ENCODE results near the gene KLC4. TPM values are rescaled to one million over a fixed set of nuclear protein-coding genes. Genes with fewer than 3 reads are reported as not detected.

Gene KLC4
- total and polyA plus RNA-seq, 9 of the 15 experiments (the other 6 are each of a cell fraction or from before 2014, with no cell fraction given), result 1.7 to 16.2 (median 7.7) TPM

DNA sequence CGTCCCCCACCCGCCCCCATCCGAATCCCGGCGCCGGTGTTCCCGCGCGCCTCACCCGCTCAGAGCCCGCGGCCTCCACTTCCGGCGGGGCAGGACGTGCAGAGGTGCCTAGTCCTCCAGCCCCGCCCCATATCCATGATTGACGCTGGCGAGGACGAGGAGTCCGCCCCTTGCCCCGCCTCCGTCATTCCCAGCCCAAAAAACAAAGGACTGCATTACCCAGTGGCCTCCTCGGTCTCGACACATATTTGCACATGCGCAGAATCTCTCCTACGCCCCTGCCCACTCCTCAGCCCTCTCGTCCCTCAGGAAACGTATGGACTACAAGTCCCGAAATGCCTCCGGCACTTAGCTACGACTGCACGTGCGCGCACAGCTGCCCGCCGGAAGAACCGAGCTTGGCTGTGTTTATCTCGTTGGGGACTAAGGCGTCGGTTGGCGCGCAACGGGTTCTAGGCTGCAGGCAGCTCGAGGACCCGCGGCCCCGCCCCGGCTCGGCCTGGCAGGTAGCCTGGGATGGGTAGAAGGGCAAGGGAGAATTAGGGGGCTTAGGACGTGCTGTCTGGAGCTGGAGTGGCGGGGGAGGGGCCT lies 45.5 kb upstream of the KLC4 start, which contains the start of the genes KLHDC3 and MEA1:
Gene KLHDC3 (plus strand): TSS at position 407 of the 591 bp plus-strand sequence. CDS start 2,944 bp downstream, outside the sequence.
Gene MEA1 (minus strand): TSS at position 104 of the 591 bp plus-strand sequence. CDS start 133 bp downstream, outside the sequence.
- peaks cover 70% of the 10 kb centered on the region for H3K36me3 ChIP-seq (ENCODE audit: control insufficient read depth, insufficient read depth, low read length)
- peak within 1 kb of the TSS; percentile 82 for H2AFZ ChIP-seq (ENCODE audit: low read depth, low read length)
- DNase-seq (ENCODE audit: extremely low read depth in 1 of 4, low spot score in 3 of 4), result peak; percentile 97 to 100 (median 98)
- peaks cover 49% of the 10 kb centered on the region for H3K79me2 ChIP-seq (ENCODE audit: control insufficient read depth, insufficient read depth, low read length)
- ChIA-PET POLR2A (interaction anchor here (0.6 to 3.9 kb wide), 27 partner anchors 10 to 1098 kb away, joined by 3 to 23 read pairs (median 4); partner anchors contain the start of genes CUL7, KLC4, MRPL2 and PEX6), CTCF (ENCODE audit: low intra/inter-chr PET ratio) (no interaction called here)
- H3K9ac ChIP-seq (ENCODE audit: insufficient read depth in 1 of 2, low read depth in 2 of 2, low read length in 2 of 2), result peak within 1 kb of the TSS; percentile 89 to 92
- H4K20me1 ChIP-seq (replicated peaks; ENCODE audit: control insufficient read depth, insufficient read depth, low read length), result peaks cover 4% of the 10 kb centered on the region; the same call in 1 of the 2 replicates
- ATAC-seq, result peak; percentile 95
- in situ Hi-C loops (cut with MboI) (no loop called here), intact Hi-C loops (cut with micrococcal nuclease) (loop anchor here (1.0 to 2.0 kb wide), 3 partner anchors 35 to 85 kb away; partner anchors contain the start of genes CNPY3, KLC4, MRPL2 and PEX6)
- no peaks in the 10 kb centered on the region for H3K27me3 ChIP-seq (ENCODE audit: control insufficient read depth in 2 of 2, insufficient read depth in 2 of 2, low read length in 2 of 2)
- no peaks in the 10 kb centered on the region for H3K9me1 ChIP-seq (ENCODE audit: control insufficient read depth, insufficient read depth, low read length)
- WGBS (ENCODE audit: insufficient coverage, low coverage, missing lambda C conversion rate), result under 1% methylated on average over 51 of the region's 51 CpGs
- no peaks in the 10 kb centered on the region for H3K9me3 ChIP-seq (replicated peaks; ENCODE audit: control insufficient read depth, insufficient read depth, low read depth, low read length)
- peak; percentile 100 for FAIRE-seq
- peak within 1 kb of the TSS; percentile 100 for H3K4me2 ChIP-seq (ENCODE audit: insufficient read depth, low read length)
- H3K4me1 ChIP-seq (replicated peaks in 1 of 2; ENCODE audit: control insufficient read depth in 2 of 2, insufficient read depth in 2 of 2, low read length in 2 of 2), result peaks cover 34 to 41% of the 10 kb centered on the region in 2 experiments; a peak in 4 of 5 replicates
- peak within 1 kb of the TSS; percentile 81 for H3K27ac ChIP-seq (ENCODE audit: extremely low read depth, low read depth, low read length)
- no TSS peak for BruUV-seq (replicated peaks)
- peak within 1 kb of the TSS; percentile 79 for H3K4me3 ChIP-seq
- TF ChIP-seq ZNF354B (CRISPR knock-in tag; IDR thresholded peaks at IDR 0.05) (no peak), RBM15 (IDR thresholded peaks at IDR 0.05; ENCODE audit: insufficient read depth, low read length) (no peak), PCBP1 (IDR thresholded peaks at IDR 0.05; ENCODE audit: low read depth, low read length, poor library complexity, severe bottlenecking) (peak; percentile 42), ZNF41 (CRISPR knock-in tag; conservative IDR thresholded peaks at IDR 0.05) (no peak), CHCHD3 (CRISPR knock-in tag; IDR thresholded peaks at IDR 0.05) (no peak), HDAC1 (IDR thresholded peaks at IDR 0.05) (peak in 1 of 2 experiments; percentile 98; a peak in 2 of 4 replicates), TAF1 (IDR thresholded peaks at IDR 0.05; ENCODE audit: control insufficient read depth, extremely low read depth, insufficient read depth, low read length, severe bottlenecking) (peak; percentile 66), TEAD1 (CRISPR knock-in tag; IDR thresholded peaks at IDR 0.05) (peak in 1 of 2 experiments; percentile 87; a peak in 2 of 4 replicates), ZNF165 (CRISPR knock-in tag; IDR thresholded peaks at IDR 0.05; ENCODE audit: borderline replicate concordance) (no peak), TCFL5 (CRISPR knock-in tag; conservative IDR thresholded peaks at IDR 0.05) (no peak), YY1 (IDR thresholded peaks at IDR 0.05; ENCODE audit: borderline replicate concordance in 1 of 3, control insufficient read depth in 1 of 3, extremely low read depth in 1 of 3, insufficient read depth in 3 of 3, insufficient read length in 1 of 3, insufficient replicate concordance in 2 of 3, low read depth in 1 of 3, low read length in 2 of 3) (peak in 1 of 3 experiments; percentile 43), DACH1 (IDR thresholded peaks at IDR 0.05; ENCODE audit: partially characterized antibody) (peak; percentile 75)
- TF ChIP-seq, protein P1, sequence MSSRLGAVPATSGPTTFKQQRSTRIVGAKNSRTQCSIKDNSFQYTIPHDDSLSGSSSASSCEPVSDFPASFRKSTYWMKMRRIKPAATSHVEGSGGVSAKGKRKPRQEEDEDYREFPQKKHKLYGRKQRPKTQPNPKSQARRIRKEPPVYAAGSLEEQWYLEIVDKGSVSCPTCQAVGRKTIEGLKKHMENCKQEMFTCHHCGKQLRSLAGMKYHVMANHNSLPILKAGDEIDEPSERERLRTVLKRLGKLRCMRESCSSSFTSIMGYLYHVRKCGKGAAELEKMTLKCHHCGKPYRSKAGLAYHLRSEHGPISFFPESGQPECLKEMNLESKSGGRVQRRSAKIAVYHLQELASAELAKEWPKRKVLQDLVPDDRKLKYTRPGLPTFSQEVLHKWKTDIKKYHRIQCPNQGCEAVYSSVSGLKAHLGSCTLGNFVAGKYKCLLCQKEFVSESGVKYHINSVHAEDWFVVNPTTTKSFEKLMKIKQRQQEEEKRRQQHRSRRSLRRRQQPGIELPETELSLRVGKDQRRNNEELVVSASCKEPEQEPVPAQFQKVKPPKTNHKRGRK (tag; IDR thresholded peaks at IDR 0.05), result no peak
- TF ChIP-seq, protein P2, sequence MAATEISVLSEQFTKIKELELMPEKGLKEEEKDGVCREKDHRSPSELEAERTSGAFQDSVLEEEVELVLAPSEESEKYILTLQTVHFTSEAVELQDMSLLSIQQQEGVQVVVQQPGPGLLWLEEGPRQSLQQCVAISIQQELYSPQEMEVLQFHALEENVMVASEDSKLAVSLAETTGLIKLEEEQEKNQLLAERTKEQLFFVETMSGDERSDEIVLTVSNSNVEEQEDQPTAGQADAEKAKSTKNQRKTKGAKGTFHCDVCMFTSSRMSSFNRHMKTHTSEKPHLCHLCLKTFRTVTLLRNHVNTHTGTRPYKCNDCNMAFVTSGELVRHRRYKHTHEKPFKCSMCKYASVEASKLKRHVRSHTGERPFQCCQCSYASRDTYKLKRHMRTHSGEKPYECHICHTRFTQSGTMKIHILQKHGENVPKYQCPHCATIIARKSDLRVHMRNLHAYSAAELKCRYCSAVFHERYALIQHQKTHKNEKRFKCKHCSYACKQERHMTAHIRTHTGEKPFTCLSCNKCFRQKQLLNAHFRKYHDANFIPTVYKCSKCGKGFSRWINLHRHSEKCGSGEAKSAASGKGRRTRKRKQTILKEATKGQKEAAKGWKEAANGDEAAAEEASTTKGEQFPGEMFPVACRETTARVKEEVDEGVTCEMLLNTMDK (IDR thresholded peaks at IDR 0.05; ENCODE audit: borderline replicate concordance, insufficient read depth, low read depth, low read length, poor library complexity, severe bottlenecking), result no peak
- TF ChIP-seq, protein P3, sequence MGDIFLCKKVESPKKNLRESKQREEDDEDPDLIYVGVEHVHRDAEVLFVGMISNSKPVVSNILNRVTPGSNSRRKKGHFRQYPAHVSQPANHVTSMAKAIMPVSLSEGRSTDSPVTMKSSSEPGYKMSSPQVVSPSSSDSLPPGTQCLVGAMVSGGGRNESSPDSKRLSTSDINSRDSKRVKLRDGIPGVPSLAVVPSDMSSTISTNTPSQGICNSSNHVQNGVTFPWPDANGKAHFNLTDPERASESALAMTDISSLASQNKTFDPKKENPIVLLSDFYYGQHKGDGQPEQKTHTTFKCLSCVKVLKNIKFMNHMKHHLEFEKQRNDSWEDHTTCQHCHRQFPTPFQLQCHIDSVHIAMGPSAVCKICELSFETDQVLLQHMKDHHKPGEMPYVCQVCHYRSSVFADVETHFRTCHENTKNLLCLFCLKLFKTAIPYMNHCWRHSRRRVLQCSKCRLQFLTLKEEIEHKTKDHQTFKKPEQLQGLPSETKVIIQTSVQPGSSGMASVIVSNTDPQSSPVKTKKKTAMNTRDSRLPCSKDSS (IDR thresholded peaks at IDR 0.05; ENCODE audit: low read depth, partially characterized antibody), result no peak
